MCF 10A (cell line): ENCODE data around the gene TLN1. TPM values are rescaled to one million over a fixed set of nuclear protein-coding genes. Genes with fewer than 3 reads are reported as not detected.

ENCODE experiments used
- BruUV-seq: library from RNA; stranded (reverse); fragments of 400-500 nt; replicated peaks from 2 replicates; lab custom pipeline; 2021; lab: Mats Ljungman, UMichigan
- CTCF ChIA-PET: fragments of 300-600 bp; sonication (Branson Sonifier 250); formaldehyde crosslinking; extraction: SDS; loops from one replicate; lab custom pipeline; 2021; ENCODE audit warnings: antibody characterized with exemption, inconsistent platforms; lab: Yijun Ruan, JAX
- POLR2A ChIA-PET: fragments of 300-600, 350-650 bp; sonication (Branson Sonifier 250); formaldehyde crosslinking; extraction: SDS; loops from one replicate; lab custom pipeline; 2020; ENCODE audit warnings: antibody characterized with exemption, inconsistent platforms; lab: Yijun Ruan, JAX
- DNase-seq: peaks from one replicate; pipeline ENCODE4 v3.0.0-alpha.2; 2018; ENCODE audit not compliant: unreplicated experiment
- H3K27ac Mint-ChIP-seq: one replicate; pipeline ENCODE4 v1.8.0; 2022; ENCODE audit warnings: mild to moderate bottlenecking, low read depth, mixed read lengths; ENCODE audit not compliant: unreplicated experiment
- H3K27me3 Mint-ChIP-seq: one replicate; pipeline ENCODE4 v1.8.0; 2022; ENCODE audit warnings: mixed read lengths; ENCODE audit not compliant: insufficient read depth, unreplicated experiment
- H3K36me3 Mint-ChIP-seq: one replicate; pipeline ENCODE4 v1.8.0; 2022; ENCODE audit warnings: mild to moderate bottlenecking, moderate library complexity, mixed read lengths; ENCODE audit not compliant: insufficient read depth, unreplicated experiment
- H3K4me1 Mint-ChIP-seq: one replicate; pipeline ENCODE4 v1.8.0; 2022; ENCODE audit warnings: mixed read lengths; ENCODE audit not compliant: insufficient read depth, unreplicated experiment
- H3K4me3 Mint-ChIP-seq: one replicate; pipeline ENCODE4 v1.8.0; 2022; ENCODE audit warnings: mild to moderate bottlenecking, moderate library complexity, mixed read lengths; ENCODE audit not compliant: unreplicated experiment
- H3K9me3 Mint-ChIP-seq: one replicate; pipeline ENCODE4 v1.8.0; 2022; ENCODE audit warnings: mixed read lengths; ENCODE audit not compliant: unreplicated experiment
- intact Hi-C: fragments of 100-400 bp; cut with micrococcal nuclease; formaldehyde crosslinking; loops from 2 replicates; pipeline ENCODE4 v1.14.1; 2022
- total RNA-seq: library from RNA; stranded (reverse); gene quantifications from 2 replicates; pipeline ENCODE4 v1.2.3, GENCODE V29; 2022
- TF ChIP-seq, protein P1 (sequence below): fragments of 200-600 bp; IDR thresholded peaks from one replicate; pipeline ENCODE4 v1.8.0; 2022; ENCODE audit warnings: antibody characterized with exemption, mild to moderate bottlenecking; ENCODE audit not compliant: unreplicated experiment

Gene TLN1
- total RNA-seq, 1 experiment from 2014 or later = 224 TPM

GRCh38 chr9:35687306-35687705 lies 44.7 kb downstream of the TLN1 start:
- Mint-ChIP-seq H3K27ac (no peak overlapping the region), H3K36me3 (peaks cover 45% of the 10 kb centered on the region)
- intact Hi-C loops = no loop called here

DNA sequence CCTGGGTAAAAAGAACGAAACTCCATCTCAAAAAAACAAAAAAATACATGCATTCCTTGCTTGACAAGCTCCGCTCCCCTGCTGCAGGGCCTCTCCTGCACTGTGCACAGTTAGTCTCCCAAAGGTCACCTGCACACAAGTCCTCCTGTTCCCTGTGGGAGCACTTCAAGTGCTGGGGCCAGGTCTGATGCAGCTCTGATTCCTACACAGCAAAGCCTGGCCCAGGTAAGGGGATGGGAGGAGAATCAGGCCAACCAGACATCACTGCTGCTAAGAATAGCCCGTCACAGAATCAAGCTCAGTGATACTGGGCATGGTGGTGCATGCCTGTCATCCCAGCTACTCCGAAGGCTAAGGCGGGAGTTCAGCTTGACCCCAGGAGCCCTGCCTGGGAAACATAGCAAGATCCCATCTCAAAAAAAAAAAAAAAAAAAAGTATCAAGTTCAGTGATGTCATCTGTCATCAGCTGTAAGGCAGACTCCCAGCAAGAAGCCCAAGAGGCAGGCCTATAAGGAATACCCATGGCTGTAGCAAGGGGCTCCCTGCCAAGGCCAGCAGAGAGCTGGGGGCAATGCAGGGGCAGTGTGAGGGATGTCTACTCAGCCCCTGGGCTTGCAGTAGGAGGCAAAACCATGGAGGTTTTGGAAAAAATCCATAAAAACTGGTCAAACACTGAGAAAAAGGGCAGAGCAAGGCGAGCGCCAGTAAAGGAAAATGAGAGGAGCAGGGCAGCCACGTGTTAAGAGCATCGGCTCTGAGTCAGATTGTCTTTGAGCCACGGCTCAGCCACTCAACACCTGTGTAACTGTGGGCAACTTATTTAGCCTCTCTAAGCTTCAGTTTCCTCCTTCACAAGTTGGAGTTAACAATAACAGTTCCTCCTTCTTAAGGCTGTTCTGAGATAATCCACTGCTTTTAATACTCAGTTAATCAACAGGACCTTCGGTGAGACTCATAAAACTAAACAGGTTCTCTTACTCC lies 45.5 kb downstream of the TLN1 start:
- intact Hi-C loops = no loop called here
- Mint-ChIP-seq H3K4me1 (peaks cover 37% of the 10 kb centered on the region), H3K9me3 (no peaks in the 10 kb centered on the region), H3K27ac (no peak overlapping the region), H3K36me3 (peaks cover 52% of the 10 kb centered on the region), H3K27me3 (no peaks in the 10 kb centered on the region), H3K4me3 (no peak overlapping the region)
- CTCF ChIA-PET = interaction anchor here (1.6 to 4.8 kb wide), 2 partner anchors 10 to 39 kb away, joined by 6 to 34 read pairs; no protein-coding TSS in a partner anchor
- POLR2A ChIA-PET = no interaction called here
- BruUV-seq = TSS peak; percentile 2
- TF ChIP-seq, protein P1, sequence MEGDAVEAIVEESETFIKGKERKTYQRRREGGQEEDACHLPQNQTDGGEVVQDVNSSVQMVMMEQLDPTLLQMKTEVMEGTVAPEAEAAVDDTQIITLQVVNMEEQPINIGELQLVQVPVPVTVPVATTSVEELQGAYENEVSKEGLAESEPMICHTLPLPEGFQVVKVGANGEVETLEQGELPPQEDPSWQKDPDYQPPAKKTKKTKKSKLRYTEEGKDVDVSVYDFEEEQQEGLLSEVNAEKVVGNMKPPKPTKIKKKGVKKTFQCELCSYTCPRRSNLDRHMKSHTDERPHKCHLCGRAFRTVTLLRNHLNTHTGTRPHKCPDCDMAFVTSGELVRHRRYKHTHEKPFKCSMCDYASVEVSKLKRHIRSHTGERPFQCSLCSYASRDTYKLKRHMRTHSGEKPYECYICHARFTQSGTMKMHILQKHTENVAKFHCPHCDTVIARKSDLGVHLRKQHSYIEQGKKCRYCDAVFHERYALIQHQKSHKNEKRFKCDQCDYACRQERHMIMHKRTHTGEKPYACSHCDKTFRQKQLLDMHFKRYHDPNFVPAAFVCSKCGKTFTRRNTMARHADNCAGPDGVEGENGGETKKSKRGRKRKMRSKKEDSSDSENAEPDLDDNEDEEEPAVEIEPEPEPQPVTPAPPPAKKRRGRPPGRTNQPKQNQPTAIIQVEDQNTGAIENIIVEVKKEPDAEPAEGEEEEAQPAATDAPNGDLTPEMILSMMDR = no peak
- DNase-seq = no peak

More at GRCh38 chr9:35687306-35687705, 44.7 kb downstream of the TLN1 start:
- POLR2A ChIA-PET = interaction anchor here (4.7 to 5.4 kb wide), 2 partner anchors 29 to 44 kb away, joined by 35 to 38 read pairs; partner anchors contain the start of genes CCDC107, CREB3, RMRP and TLN1
- Mint-ChIP-seq H3K4me1 (peaks cover 35% of the 10 kb centered on the region), H3K9me3 (no peaks in the 10 kb centered on the region), H3K4me3 (peak overlapping the region; percentile 52), H3K27me3 (no peaks in the 10 kb centered on the region)
- no peak for DNase-seq
- CTCF ChIA-PET = interaction anchor here (0.8 to 2.4 kb wide), 5 partner anchors 9 to 42 kb away, joined by 3 to 12 read pairs (median 5); partner anchors contain the start of genes CCDC107 and RMRP
- TF ChIP-seq, protein P1 = no peak
- BruUV-seq = no TSS peak

GRCh38 chr9:35685506-35685905 lies 46.5 kb downstream of the TLN1 start:
- TF ChIP-seq, protein P1 = no peak
- Mint-ChIP-seq H3K27me3 (no peaks in the 10 kb centered on the region), H3K4me1 (peaks cover 33% of the 10 kb centered on the region)

DNA sequence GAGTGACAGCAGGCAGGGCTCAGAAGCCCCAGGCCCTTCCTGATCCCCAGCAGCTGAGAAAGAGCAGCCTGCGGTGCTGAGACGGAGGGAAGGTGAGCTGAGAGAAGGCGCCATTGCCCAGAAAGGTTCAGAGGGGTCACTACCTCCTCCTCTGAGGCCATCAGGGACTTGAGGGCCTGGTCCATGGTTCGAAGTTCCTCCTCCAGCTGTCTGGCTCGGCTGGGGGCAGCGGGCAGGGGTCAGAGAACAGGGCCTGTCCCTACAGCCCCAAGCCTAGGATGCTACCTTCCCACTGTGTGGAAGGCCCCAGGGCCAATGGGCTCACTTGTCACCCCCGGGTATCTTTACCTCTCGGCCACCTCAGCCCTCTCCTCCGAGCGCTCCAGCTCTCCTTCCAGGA lies 47.1 kb downstream of the TLN1 start:
- no peak for DNase-seq
- ChIA-PET CTCF (interaction anchor here (1.6 to 4.8 kb wide), 2 partner anchors 11 to 38 kb away, joined by 6 to 34 read pairs; no protein-coding TSS in a partner anchor), POLR2A (interaction anchor here (0.9 to 2.3 kb wide), 3 partner anchors 11 to 605 kb away, joined by 3 to 9 read pairs (median 4); partner anchors contain the start of genes CA9 and FANCG)
- no peaks in the 10 kb centered on the region for H3K27me3 Mint-ChIP-seq
- peaks cover 33% of the 10 kb centered on the region for H3K4me1 Mint-ChIP-seq
- intact Hi-C loops = no loop called here
- no TSS peak for BruUV-seq
- peaks cover 55% of the 10 kb centered on the region for H3K36me3 Mint-ChIP-seq
- no peak overlapping the region for H3K4me3 Mint-ChIP-seq
- no peak overlapping the region for H3K27ac Mint-ChIP-seq
- TF ChIP-seq, protein P1 = no peak
- no peaks in the 10 kb centered on the region for H3K9me3 Mint-ChIP-seq

More at GRCh38 chr9:35685506-35685905, 46.5 kb downstream of the TLN1 start:
- DNase-seq = no peak
- ChIA-PET POLR2A (interaction anchor here (0.9 to 1.1 kb wide), 2 partner anchors 63 to 606 kb away, joined by 3 to 4 read pairs; partner anchors contain the start of gene FANCG), CTCF (interaction anchor here (1.6 to 4.8 kb wide), 2 partner anchors 11 to 38 kb away, joined by 6 to 34 read pairs; no protein-coding TSS in a partner anchor)
- no peak overlapping the region for H3K4me3 Mint-ChIP-seq
- no TSS peak for BruUV-seq
- H3K36me3 Mint-ChIP-seq = peaks cover 52% of the 10 kb centered on the region
- no peaks in the 10 kb centered on the region for H3K9me3 Mint-ChIP-seq
- intact Hi-C loops = no loop called here
- no peak overlapping the region for H3K27ac Mint-ChIP-seq
